Activated T-cell treated with anti-CD3 and anti-CD28 coated beads, Interleukin-2, amount 50 U/mL, for 1 hour (primary cell): ENCODE data around the gene NUP88.

Experiments
- DNase-seq: peaks from one replicate; pipeline ENCODE4 v3.0.0-alpha.2; 2020

The NUP88 gene

DNA sequence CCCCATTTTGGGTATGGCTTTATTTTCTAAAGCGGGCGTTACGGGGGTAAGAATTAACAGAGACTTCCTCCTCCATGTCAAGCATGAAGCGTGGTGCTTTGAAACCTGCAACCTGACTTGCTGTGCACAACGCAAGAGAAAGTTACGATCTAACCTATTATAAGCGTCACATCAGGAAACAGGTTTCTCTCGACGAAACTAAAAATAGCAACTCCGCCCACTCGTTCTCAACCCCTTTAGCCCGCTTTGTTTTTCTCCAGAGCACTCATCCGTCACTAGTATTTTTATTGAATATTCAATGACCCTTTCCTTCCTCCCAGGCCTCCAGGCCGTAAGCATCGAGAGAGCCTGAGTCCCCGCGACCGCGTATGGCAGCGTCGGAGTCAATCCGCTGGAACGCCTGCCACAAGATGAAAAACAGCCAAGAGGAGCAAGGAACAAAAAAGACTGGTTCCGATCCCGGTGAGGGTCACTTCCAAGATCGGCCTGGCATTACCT is 555 bp downstream of the NUP88 start:
- DNase-seq = no peak

DNA sequence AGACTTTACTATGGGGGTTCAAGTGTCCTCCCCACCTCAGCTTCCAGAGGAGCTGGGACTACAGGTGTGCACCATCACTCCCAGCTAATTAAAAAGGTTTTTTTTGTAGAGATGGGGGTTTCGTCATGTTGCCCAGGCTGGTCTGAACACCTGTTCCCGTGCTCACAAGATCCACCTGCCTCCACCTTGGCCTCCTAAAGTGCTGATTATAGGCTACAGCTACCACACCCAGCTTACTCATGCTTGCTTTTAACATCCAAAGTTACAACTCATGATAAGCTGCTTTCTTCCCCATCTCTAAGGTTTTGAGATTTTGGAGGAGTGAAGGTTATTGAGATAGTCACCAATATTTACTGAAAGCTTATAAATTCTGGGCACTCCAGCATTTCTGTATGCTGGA is 2.6 kb downstream of the NUP88 start:
- DNase-seq = no peak

DNA sequence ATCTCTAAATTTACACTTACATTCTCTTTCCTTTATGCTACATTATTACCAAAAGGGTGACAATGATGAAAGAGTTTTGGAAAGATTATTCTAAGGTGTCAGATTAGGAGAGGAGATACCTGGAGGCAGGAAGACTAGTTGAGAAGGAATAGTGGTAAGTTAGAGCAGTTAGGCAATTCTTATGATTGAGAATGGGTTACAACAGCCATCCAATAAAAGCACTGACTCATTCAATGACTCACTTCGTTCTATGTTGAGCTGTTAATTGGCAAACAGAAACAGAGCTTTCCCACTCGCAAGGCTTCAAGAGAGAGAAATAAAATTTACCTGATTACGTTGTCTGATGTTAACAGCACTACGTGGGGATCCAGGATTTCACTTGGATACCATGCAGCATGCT is 5.8 kb downstream of the NUP88 start:
- DNase-seq = no peak

DNA sequence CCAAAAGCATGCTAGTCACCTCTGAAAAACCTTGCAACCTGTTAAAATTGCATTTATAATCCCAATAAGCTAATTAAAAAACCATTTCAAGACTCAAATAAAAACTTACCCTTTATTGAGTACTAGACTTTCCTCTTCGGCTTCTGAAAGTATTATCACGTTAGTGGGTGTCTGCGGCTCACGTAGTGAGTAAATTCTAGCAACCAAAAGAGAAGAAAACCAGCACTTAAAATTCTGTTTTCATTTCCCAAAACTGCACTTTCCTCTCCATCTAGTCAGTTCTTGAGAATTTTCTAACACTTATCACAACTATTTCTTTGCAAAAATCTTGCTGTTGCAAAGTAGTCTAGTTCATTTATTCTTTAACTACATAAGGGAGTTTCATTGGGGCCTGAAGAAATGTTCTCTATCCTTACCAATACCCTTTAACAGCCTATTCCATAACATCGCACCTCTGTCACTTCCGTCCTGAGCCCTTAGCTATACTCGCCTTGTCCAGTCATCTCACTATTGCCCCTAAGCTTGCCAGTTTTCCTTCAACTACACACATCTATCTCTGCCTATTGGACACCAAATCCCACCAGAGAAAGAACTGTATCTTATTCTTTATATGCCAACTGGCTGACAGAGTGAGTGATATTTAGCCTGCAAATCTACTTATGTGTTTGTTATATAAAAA is 8.7 kb downstream of the NUP88 start:
- DNase-seq = no peak

DNA sequence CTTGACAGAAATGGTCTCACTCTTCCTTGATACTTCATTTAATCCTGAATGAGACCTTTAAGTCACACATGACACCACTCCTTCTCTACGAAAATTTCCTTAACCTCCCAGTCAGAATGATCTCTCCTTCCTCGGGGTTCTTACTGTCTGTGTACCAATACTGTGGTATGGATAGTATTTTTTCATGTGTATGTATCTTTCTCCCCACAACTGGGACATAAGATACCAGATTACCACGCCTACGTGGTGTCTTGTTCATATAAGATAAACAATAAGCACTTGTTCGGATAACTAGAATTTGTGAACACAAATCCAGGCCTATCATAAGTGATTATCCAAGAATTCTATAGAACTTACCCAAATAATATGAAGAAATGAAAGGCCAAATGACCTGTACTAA is 11.3 kb downstream of the NUP88 start:
- DNase-seq = no peak

DNA sequence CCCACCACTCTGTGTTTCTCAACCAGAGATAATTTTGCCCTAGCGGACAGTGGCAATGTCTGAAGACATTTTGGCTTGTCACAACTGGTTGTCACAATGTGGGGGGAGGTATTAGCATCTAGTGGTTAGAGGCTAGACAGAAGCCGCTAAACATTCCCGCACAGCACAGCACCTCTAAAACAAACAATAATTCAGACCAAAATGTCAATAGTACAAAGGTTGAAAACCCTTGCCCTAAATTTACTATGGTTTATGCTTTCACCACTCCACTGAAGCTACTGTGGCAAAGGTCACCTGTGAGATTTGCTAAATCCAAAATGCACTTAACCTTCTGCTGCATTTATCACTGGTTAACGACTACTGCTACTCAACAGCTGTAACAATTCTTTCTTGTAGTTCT is 14.1 kb downstream of the NUP88 start:
- no peak for DNase-seq

DNA sequence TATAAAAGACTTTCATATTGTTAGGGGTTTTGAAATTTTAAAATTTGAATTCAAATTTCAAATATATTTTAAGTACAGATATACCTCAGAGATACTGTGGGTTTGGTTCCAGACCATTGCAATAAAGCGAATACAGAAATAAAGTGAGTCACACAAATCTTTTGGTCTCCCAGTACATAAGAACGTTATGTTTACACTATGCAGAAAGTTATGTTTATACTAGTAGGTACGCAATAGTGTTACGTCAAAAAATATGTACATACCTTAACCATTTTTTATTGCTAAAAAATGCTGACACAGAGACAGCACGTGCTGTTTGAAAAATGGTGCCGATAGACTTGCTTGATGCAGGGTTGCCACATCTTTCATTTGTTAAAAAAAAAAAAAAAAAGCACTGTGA is 19.7 kb downstream of the NUP88 start:
- DNase-seq = no peak

DNA sequence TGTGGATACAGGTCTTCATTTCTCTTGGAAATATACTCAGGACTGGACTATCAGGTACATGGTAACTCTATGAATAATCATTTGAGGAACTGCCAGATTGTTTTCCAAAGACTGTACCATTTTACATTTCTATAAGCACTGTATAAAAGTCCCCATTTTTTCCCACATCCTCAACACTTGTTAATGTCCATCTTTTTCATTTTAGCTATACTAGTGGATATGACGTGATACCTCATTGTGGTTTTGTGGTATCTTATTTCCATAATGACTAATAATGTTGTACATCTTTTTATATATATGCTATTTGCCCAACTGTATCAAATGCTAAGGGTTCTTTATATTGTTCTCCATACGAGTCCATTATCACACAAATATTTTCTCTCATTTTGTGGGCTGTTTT is 22.9 kb downstream of the NUP88 start:
- no peak for DNase-seq

DNA sequence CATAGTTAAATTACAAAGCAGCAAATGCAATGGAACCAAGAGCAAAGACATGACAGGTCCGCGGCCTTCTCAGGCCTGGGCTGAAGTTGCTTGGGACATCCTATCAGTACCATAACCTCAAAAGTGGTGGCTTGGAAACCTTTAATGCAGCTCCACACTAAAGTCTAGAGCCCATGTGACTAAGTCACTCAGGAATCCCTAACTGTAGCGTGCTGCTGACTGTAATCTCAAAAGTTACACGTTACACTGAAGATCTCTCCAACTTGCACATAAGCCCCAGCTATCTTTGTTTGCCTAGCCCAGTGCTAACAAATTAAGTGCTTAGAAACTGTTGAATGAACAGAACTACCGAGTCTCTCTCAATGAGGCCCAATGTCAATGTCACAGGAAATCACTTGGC is 27.8 kb downstream of the NUP88 start:
- no peak for DNase-seq

DNA sequence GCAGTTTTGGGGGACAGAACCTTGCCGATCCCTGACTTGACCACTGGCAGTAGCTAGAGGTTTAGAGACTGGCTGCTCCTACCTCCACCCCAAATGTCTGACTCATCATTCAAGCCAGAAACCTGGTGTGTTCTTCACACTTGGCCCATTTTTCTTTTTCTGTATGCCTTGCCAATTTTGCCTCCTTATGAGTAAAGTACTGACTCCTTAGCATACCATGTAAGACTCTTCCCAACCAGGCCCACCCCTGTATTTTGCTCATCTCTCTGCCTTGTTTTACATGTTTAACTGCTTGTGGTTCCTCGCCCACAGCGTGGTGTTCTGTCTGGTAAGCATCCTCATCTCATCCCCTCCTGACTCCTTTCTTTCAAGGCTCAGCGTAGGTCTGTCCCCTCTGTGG is 37.9 kb downstream of the NUP88 start:
- no peak for DNase-seq

DNA sequence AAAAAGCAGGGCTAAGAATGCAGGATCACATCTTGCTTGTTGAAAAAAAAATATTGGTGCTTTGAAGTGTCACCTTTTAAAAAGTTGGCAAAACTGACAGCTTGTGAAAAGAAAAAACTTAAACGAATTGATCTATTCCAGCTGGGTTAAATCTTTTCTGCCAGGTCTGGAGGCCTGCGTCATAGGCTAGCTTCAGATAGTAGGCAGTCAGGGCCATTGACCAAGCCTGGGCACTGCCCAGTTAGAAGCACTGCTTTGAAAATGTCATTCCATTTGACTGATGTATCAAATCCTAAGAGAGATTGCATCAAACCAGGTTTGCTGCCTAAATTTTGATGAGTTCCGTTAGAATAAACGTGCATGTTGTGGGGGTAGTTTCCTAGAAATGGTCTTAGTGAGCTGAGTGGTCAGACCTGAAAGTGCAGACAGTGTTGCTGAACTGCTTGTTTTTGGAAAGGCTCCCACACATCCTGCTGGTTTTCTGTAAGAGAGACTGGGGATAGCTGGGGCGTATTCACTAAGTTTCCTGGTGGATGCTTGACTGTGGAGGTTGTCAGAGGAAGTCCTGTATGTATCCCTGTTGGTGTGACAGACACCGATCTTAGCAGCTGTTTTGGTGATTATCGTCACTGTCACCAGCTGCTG is 38.8 kb downstream of the NUP88 start:
- DNase-seq = no peak

DNA sequence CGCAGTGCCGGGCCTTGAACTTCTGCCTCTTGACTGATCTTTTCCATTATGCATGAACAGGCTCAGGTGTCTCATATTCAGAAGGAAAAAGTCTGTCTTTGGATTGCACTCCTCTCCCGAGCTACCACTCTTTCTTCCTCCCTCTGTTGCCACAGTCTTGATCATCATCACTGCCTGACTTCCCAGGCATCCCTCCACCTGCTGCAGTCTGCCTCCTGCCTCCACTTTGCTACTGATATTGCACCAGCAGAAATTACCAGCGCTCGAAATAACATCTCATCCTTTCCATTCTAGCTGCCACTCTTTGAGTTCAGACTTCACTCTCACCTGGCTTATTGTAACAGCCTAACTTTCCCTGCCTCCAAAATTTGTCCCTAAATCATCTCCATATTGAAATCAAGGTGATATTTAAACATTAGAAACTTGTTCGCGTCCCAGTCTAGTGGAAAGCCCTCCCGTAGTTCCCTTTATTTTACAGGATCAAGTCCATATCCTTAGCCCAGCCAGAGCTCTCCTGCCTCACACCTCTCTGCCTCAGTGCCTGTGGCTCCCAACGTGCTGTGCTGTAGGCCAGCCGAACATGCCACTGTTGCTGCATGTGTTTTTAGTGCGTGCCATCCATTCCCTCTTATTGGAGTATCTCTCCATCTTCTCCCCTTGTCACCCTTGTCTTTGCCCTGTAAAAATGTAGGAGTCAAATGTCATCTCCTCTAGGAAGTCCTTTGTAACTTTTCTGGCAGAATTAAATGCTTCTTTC is 39.9 kb downstream of the NUP88 start:
- DNase-seq = no peak

DNA sequence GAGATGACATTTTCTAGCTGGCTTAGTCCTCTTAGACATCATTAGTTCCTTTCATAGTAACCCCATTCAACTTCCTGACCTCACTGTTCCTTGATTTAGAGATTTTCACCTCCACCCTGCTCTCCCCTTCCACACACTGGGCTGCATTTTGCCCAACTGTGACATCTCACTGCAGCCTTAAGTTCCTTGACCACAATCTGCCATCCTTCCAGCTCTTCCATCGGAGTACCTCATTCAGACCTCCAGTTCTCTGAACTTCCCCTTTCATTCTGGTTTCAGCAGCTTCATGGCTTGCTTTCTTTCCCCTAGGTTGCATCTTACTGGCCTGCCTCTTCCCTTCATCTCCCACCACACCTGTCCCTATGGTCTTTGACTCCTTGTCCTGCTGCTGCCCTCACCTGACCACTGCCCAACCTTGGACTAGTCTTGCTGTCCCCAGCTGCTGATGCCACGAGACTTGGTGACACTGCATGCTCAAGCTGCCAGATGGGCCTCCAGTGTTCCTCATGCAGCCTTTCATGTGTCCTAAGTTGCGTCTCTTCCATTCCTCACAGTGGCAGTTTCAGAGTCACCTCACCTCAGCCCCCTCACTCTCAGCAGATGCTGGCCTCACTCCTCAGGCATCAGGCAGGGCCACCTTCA is 40.8 kb downstream of the NUP88 start:
- DNase-seq = no peak

DNA sequence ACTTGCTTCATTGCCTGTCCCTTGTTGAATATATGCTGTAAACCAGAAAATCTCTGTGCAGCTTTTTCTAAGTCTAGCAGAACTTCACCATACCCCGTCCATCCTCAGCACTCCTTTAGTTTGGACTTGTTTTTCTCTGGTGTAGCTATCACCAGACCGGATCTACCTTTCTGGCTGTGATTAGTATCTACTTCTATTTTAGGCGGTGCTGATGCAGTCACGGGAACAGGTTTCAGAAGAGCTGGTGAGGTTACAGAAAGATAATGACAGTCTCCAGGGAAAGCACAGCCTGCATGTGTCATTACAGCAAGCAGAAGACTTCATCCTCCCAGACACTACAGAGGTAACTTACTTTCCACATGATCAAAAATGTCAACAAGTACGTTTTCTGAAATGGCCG is 46.4 kb downstream of the NUP88 start:
- no peak for DNase-seq

DNA sequence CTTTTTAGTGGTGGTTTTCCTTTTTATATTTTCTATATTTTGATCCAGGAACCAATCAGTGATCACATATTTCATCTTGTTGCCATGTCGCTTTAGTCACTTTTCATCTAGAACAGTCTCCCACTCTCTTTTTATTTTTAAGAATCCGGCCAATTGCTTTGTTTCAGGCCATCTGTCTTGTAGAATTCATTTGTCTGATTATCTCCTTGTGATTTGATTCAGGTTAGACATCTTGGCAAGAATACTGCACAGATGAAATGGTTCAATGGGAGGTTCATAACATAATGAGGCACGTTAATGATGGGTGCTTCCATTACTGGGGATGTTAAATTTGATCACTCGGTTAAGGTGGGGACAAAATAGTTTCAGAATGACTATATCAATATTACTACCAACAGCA is 49.1 kb downstream of the NUP88 start:
- DNase-seq = no peak

DNA sequence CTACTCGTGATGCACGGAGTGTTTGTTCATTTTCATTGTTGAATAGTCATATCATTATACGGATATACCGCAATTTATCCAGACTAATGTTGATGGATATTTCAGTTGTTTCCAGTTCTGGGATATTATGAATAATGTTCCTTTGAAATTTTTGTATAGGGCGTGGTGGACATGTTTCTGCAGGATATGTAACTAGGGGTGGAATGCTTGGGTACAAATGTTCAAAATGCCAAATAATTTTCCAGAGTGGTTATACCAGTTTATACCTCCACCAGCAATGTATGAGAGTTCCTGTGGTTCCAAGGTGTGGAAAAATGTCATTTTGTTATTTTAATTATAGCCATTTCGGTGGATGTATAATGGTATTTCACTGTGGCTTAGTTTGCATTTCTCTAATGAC is 53.6 kb downstream of the NUP88 start:
- DNase-seq = no peak

DNA sequence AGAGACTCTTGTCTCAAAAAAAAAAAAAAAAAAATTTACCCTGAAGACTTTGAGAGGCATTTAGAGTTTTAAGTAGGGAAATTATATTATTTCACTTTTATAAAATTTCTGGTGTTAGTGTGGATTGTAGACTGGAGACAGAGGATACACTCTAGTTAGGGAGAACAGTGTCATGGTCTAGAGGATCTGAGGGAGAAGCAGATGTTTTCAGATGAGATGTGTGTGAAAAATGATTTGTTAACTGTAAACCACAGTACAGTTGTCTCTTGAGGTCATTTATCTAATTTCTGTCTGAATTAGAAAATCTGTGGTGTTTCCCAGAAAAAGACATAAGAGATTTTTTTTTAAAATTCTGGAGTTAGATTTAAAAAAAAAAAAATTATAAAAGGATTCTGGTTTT is 54.8 kb downstream of the NUP88 start:
- DNase-seq = no peak

DNA sequence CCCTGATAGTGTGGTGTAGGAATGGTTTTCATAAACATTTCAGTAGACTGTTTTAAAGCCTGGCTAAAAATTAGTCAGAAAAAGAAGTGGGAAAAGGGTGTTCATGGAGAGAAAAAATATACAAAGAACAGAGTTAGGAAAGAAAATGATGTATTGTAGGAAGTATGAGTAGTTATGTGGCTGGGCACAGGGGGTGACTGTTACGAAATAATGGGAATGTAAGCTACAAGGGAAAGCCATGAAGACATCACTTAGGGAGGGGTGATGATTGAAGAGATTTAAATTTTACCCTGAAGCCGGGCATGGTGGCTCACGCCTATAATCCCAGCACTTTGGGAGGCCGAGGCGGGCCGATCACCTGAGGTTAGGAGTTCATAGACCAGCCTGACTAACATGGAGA is 55.3 kb downstream of the NUP88 start:
- no peak for DNase-seq

DNA sequence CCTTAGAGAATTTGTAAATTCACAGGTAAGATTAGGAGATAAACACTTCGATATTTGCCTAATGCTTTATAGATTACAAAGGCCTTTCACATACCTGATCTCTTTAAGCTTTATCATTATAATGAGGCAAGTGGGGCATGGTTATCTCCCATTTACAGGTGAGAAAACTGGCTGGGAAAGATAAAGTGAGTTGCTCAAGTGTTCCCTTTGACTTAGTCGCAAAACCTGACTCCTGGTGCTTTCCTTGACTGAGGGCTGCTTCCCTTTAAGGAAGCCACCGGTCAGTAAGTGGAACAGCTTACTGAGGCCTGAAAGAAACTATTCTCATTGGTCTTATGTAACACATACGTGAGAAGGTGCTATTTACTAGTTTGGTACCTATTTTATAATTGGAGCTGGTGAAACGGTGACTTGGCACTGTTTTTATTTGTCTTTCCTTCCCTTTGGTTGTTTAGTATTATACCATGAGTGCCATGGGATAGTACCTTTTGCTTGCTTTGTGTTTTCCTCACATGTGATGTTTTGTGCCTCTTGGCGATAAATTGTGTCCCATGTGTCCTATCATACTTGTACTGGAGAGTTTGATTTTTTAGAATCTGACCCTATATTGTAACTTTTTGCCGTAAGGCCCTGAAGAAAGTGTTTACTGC is 57.2 kb downstream of the NUP88 start:
- DNase-seq = no peak

DNA sequence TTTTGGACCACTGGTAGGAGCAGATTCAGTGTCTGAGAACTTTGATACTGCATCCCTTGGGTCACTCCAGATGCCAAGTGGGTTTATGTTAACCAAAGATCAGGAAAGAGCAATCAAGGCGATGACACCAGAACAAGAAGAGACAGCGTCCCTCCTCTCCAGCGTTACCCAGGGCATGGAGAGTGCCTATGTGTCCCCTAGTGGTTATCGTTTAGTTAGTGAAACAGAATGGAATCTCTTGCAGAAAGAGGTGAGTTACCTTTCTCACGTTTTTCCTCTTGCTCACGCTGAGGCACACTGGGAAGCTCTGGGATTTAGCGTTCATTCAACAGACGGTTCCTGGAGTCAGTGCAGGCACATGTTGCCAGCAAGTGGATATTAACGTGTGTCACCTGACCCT is 58.0 kb downstream of the NUP88 start:
- no peak for DNase-seq

DNA sequence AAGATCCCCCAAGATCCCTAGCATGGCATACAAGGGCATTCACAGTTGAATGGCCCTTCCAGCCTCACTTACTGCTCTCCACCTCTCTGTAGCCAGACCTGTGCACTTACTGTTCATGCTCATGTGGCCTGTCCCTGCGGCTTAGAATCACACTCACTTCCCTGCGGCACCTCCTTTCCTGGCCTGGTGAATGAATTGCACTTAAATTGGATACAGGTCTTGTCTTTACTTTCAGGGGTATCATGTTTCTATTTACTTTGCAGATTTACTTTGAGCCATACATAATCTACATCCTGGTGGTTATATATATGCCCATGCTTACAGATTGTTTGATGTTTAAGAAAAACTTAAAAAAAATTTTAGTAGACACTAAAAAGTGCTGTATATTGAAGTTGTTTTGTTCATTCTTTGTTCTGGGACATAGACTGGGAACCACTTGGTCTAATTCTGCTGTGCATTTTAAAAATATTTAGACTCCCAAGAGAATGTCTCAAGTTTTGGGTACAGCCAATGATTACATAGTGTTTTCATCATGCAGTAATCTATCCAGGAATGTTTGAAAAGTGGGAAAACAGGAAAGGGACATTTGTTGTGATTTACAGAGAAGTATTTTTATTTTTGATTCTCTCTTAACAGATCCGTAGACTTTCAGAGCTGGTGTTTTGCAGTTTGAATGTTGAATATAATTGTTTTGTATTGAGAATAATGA is 63.9 kb downstream of the NUP88 start:
- DNase-seq = no peak

DNA sequence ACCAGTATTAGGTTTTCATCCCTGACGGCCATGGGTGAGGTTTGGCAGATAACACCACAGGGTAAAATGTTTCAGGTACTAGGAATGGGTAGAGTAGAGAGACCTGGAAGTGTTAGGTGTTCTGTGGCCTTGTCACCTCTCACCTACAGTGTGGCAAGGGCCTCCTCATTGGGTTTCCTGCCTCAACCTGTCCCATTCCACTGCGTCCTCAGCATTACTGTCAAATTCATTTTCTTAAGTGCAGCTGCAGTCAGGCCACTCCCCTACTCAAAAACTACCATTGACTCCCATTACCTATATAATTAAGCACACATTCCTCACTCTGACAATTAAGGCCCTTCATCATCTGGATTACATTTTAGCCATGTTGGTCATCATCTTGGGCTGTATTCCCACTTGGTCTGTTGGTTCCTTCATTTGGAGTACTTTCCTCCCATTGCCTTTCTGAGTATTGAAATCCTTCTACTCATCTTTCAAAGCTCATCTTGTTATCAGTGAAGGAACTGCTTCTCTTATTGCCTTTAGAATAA is 64.5 kb downstream of the NUP88 start:
- DNase-seq = no peak
